Thoracic aorta (tissue), 2 donors: Measurements from ENCODE around the gene NINJ2. TPM values are rescaled to one million over a fixed set of nuclear protein-coding genes. Genes with fewer than 3 reads are reported as not detected.

Source experiments
- ATAC-seq: fragments of 150-250 bp; one replicate; pipeline ENCODE4 v1.8.0; 2017; ENCODE audit warnings: low read depth; ENCODE audit not compliant: insufficient number of reproducible peaks, low FRiP score
- DNase-seq: peaks from one replicate; pipeline ENCODE4 v3.0.0-alpha.2; 2020; ENCODE audit warnings: low spot score
- H3K27ac ChIP-seq, 2 donors: fragments of 200-600 bp; sonication (generic); 1 replicate in 1 of 2; 2 replicates in 1 of 2; pipeline ENCODE4 v1.5.1; 2016; ENCODE audit warnings: mild to moderate bottlenecking in 2 of 2, moderate library complexity in 2 of 2
- H3K27me3 ChIP-seq: fragments of 200-600 bp; sonication (generic); replicated peaks from 2 replicates; pipeline ENCODE4 v1.6.0; 2016; ENCODE audit warnings: mild to moderate bottlenecking; ENCODE audit not compliant: insufficient read depth
- H3K36me3 ChIP-seq: fragments of 200-600 bp; sonication (generic); one replicate; pipeline ENCODE4 v1.5.1; 2016
- H3K4me1 ChIP-seq, 2 donors: fragments of 200-600 bp; sonication (generic); 1 replicate in 1 of 2; 2 replicates in 1 of 2; pipeline versions ENCODE4 v1.5.1 to v1.6.0; 2016; ENCODE audit warnings: low read depth in 2 of 2, mild to moderate bottlenecking in 1 of 2; ENCODE audit not compliant: control insufficient read depth in 1 of 2
- H3K4me3 ChIP-seq: fragments of 200-600 bp; sonication (generic); 2 replicates; pipeline ENCODE4 v1.5.1; 2016; ENCODE audit warnings: mild to moderate bottlenecking
- H3K9me3 ChIP-seq: fragments of 200-600 bp; sonication (generic); 2 replicates; pipeline ENCODE4 v1.5.1; 2016
- total RNA-seq, 2 donors: library from RNA; depleted of rRNA; stranded (reverse); fragments of >200 nt; gene quantifications; one replicate each; pipeline versions ENCODE4 v1.1.0 to v1.2.3, GENCODE V29; 2016
- TF ChIP-seq, protein P1 (sequence below): fragments of 200-600 bp; sonication (generic); IDR thresholded peaks from one replicate; pipeline ENCODE4 v1.5.1; 2019; ENCODE audit warnings: antibody characterized with exemption

Gene NINJ2
- total RNA-seq, 2 donors from 2014 or later = 2.4 to 5.3 TPM

DNA sequence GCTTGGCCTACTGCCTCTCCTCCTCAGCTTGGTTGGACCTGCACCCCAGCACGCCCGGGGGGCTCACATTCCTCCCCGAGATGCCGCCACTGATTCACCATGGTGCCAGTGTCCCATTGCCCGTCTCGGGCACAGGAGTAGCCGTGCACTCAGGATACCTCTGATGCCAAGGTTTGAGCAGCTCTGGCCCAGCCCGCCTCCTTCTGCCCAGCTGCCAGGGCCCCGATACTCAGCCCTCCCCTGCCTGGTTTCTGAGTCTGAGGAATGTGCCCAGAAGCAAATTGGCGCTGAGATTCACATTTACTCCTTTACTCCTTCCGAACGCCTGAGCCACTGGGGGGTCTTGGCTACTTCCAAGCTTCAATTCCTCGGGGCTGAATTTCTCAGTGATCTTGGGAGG lies 63.5 kb downstream of the NINJ2 start:
- H3K4me1 ChIP-seq = no peaks in the 10 kb centered on the region
- no peak overlapping the region for H3K27ac ChIP-seq
- no peak overlapping the region for H3K4me3 ChIP-seq
- no peaks in the 10 kb centered on the region for H3K27me3 ChIP-seq
- H3K36me3 ChIP-seq = no peaks in the 10 kb centered on the region
- ATAC-seq = no peak
- DNase-seq = no peak
- no peaks in the 10 kb centered on the region for H3K9me3 ChIP-seq
- TF ChIP-seq, protein P1, sequence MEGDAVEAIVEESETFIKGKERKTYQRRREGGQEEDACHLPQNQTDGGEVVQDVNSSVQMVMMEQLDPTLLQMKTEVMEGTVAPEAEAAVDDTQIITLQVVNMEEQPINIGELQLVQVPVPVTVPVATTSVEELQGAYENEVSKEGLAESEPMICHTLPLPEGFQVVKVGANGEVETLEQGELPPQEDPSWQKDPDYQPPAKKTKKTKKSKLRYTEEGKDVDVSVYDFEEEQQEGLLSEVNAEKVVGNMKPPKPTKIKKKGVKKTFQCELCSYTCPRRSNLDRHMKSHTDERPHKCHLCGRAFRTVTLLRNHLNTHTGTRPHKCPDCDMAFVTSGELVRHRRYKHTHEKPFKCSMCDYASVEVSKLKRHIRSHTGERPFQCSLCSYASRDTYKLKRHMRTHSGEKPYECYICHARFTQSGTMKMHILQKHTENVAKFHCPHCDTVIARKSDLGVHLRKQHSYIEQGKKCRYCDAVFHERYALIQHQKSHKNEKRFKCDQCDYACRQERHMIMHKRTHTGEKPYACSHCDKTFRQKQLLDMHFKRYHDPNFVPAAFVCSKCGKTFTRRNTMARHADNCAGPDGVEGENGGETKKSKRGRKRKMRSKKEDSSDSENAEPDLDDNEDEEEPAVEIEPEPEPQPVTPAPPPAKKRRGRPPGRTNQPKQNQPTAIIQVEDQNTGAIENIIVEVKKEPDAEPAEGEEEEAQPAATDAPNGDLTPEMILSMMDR = no peak

DNA sequence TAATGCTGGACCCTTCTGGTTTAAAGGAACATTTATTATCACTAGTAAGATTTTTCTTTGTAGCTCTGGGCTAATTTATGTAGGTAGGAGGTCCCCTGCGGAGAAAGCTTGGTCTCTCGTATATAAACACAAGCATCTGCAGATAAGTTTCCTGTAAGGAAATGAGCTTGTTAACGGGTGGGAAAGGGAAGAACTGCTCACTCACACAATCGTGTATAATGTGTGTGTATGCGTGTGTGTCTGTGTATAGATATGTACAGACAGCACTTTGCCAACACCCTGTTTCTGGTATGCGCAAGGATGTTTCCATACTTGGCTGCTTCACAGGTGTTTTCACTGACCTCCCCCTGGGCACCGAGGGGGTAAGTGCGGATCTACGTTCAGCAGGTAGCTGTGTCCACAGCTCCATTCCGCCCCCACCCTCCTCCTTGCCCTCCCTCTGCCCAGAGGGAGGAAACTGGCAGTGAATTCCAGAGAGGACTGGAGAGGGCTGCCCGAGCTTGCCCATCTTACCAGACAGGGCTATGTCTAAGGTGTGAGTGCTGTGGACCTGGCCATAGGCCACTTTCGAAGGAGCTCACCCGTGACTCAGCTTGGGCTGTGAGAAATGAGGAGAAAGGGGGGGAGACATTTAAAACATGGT lies 65.2 kb downstream of the NINJ2 start:
- no peaks in the 10 kb centered on the region for H3K9me3 ChIP-seq
- no peak overlapping the region for H3K4me3 ChIP-seq
- no peaks in the 10 kb centered on the region for H3K4me1 ChIP-seq
- TF ChIP-seq, protein P1 = no peak
- DNase-seq = no peak
- H3K36me3 ChIP-seq = no peaks in the 10 kb centered on the region
- ATAC-seq = no peak
- no peak overlapping the region for H3K27ac ChIP-seq
- H3K27me3 ChIP-seq = no peaks in the 10 kb centered on the region

DNA sequence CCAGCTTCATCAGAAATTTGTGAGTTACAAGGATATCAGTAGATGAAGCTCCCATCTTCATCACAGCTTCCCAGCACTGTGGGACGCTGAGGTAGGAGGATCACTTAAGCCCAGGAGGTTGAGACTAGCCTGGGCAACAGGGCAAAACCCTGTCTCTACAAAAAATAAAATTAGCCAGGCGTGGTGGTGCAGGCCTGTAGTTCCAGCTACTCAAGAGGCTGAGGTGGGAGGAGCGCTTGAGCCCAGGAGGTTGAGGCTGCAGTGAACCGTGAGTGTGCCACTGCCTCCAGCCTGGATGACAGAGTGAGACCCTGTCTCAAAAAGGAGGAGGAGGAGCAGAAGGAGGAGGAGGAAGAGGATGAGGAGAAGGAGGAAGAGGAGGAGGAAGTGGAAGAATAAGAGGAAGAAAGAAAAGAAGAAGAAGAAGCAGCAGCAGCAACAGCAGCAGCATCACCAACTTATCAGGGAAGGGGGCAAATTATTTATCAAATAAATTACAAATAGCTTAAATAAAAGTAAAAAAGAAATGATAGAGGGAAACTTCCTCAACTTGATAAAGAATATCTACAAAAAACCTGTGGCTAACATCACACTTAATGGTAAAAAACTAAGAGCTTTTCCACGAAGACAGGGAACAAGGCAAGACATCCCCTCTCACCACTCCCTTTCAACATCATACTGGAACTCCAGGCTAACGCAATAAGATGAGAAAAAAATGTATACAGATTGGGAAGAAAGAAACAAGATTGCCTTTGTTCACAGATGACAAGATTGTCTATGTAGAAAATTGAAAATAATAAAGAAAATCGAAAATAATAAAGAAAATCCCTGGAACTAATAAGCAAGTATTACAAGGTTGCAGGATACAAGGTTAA lies 69.6 kb downstream of the NINJ2 start:
- ATAC-seq (no peak), DNase-seq (no peak)
- H3K9me3 ChIP-seq = no peaks in the 10 kb centered on the region
- H3K4me1 ChIP-seq = peaks cover 0 to 9% of the 10 kb centered on the region in 2 donors
- no peaks in the 10 kb centered on the region for H3K36me3 ChIP-seq
- no peaks in the 10 kb centered on the region for H3K27me3 ChIP-seq
- TF ChIP-seq, protein P1 = no peak
- no peak overlapping the region for H3K27ac ChIP-seq
- no peak overlapping the region for H3K4me3 ChIP-seq

DNA sequence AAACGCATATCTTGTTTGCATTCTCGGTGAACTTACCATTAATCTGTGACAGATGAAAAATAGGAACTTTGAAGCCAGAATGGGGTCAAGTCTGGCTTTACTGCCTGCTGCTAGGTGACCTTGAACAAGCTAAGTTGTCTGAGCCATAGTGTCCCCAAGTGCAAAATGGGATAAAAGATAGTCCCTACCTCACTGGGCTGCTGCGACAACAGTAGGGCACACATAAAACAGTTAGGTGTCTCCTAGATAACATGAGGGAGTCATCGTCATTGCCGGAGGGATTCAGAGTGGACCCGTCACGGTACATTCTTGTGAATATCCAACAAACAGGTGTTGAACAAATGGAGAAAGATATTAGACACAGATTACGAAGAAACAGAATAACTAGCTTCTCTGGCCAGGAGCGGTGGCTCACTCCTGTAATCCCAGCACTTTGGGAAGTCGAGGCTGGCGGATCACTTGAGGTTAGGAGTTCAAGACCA lies 71.2 kb downstream of the NINJ2 start:
- H3K27me3 ChIP-seq = no peaks in the 10 kb centered on the region
- no peak overlapping the region for H3K27ac ChIP-seq
- DNase-seq = no peak
- TF ChIP-seq, protein P1 = no peak
- no peaks in the 10 kb centered on the region for H3K9me3 ChIP-seq
- no peak for ATAC-seq
- peaks cover 0 to 9% of the 10 kb centered on the region in 2 donors for H3K4me1 ChIP-seq
- H3K4me3 ChIP-seq = no peak overlapping the region
- H3K36me3 ChIP-seq = no peaks in the 10 kb centered on the region
